ENCODE results near the gene SUCNR1.

SUCNR1 gene

DNA sequence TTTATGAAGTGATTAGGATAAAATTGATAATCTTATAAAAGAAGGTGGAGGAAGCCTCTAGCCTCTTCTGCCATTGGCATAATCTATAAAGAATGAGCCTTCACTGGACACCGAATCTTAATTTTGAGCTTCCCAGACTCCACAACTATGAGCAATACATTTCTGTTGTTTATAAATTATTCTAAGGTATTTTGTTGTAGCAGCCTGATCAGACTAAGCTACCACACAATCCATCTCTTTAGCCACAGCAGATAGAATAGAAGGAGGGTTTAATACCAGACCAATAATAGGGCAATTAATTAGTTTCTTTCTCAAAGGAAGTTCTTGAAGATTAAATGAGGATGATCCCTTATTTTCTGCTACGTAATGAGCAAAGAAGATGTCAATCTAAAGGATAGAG, 33.3 kb downstream of the SUCNR1 start:
- Histone ChIP-seq H3K27me3 (ENCODE audit: insufficient read depth, low read length) (no peaks in the 10 kb centered on the region), H3K4me1 (ENCODE audit: control insufficient read depth in 1 of 2, insufficient read depth in 2 of 2, low read length in 2 of 2) (peaks cover 2 to 4% of the 10 kb centered on the region in 2 experiments), H2BK120ac (ENCODE audit: insufficient read depth, low read length, poor library complexity) (no peak overlapping the region), H2AFZ (ENCODE audit: insufficient read depth, low read length, poor library complexity) (no peak overlapping the region), H2AK5ac (ENCODE audit: low read length) (no peak overlapping the region), H2BK12ac (ENCODE audit: low read length) (no peak overlapping the region), H3K4me3 (ENCODE audit: low read depth, low read length) (no peak overlapping the region), H3K4ac (ENCODE audit: low read depth, low read length) (no peak overlapping the region), H4K91ac (ENCODE audit: low read depth, low read length) (no peak overlapping the region), H4K8ac (ENCODE audit: low read depth, low read length) (no peak overlapping the region), H3K9me3 (ENCODE audit: insufficient read depth, low read depth, low read length) (no peaks in the 10 kb centered on the region), H3K18ac (ENCODE audit: low read length) (no peak overlapping the region), H3K79me1 (ENCODE audit: low read length) (no peaks in the 10 kb centered on the region), H3K9ac (ENCODE audit: low read length) (no peak overlapping the region), H3K36me3 (ENCODE audit: control insufficient read depth in 1 of 2, insufficient read depth in 2 of 2, low read length in 2 of 2) (no peaks in the 10 kb centered on the region), H3K14ac (ENCODE audit: low read length) (no peak overlapping the region), H2BK5ac (ENCODE audit: low read depth, low read length, poor library complexity) (no peak overlapping the region), H4K12ac (ENCODE audit: low read depth, low read length) (no peak overlapping the region), H3K23ac (ENCODE audit: low read length) (no peak overlapping the region), H3K4me2 (ENCODE audit: low read length) (no peak overlapping the region), H3K27ac (ENCODE audit: low read depth, low read length) (no peak overlapping the region), H3K79me2 (ENCODE audit: control insufficient read depth, insufficient read depth, low read length, poor library complexity) (no peaks in the 10 kb centered on the region)
- WGBS (ENCODE audit: extremely low coverage, insufficient coverage, insufficient read length), result no CpG with 5 or more reads among the region's 2 CpGs
- no peak for DNase-seq

DNA sequence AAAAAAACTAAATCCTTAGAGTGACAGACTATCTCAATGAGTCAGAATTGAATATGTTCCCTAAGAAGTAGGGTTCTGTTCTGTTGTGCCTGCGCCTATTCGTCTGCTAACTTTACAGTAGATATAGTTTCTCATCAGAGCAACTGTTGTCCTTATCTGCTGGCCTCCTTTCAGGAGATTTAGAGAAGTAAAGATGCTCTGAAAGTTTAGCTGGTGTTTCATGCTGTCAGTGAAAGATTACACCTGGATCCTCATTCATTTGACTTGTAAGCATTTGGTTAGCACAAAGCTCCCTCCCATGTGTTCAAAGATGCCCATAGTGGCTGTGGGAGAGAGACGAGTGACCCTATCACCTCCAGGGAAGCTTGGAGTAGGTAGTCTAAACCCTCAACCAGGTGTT, 35.0 kb downstream of the SUCNR1 start:
- Histone ChIP-seq H3K27ac (ENCODE audit: low read depth, low read length) (no peak overlapping the region), H3K4me2 (ENCODE audit: low read length) (no peak overlapping the region), H2BK5ac (ENCODE audit: low read depth, low read length, poor library complexity) (no peak overlapping the region), H3K36me3 (ENCODE audit: control insufficient read depth in 1 of 2, insufficient read depth in 2 of 2, low read length in 2 of 2) (no peaks in the 10 kb centered on the region), H4K8ac (ENCODE audit: low read depth, low read length) (no peak overlapping the region), H3K4me3 (ENCODE audit: low read depth, low read length) (no peak overlapping the region), H2AK5ac (ENCODE audit: low read length) (no peak overlapping the region), H3K9ac (ENCODE audit: low read length) (no peak overlapping the region), H2BK12ac (ENCODE audit: low read length) (no peak overlapping the region), H4K12ac (ENCODE audit: low read depth, low read length) (no peak overlapping the region), H3K79me1 (ENCODE audit: low read length) (no peaks in the 10 kb centered on the region), H3K27me3 (ENCODE audit: insufficient read depth, low read length) (no peaks in the 10 kb centered on the region), H3K14ac (ENCODE audit: low read length) (no peak overlapping the region), H3K4me1 (ENCODE audit: control insufficient read depth in 1 of 2, insufficient read depth in 2 of 2, low read length in 2 of 2) (peaks cover under 1 to 2% of the 10 kb centered on the region in 2 experiments), H2AFZ (ENCODE audit: insufficient read depth, low read length, poor library complexity) (no peak overlapping the region), H3K23ac (ENCODE audit: low read length) (no peak overlapping the region), H3K4ac (ENCODE audit: low read depth, low read length) (no peak overlapping the region), H3K18ac (ENCODE audit: low read length) (no peak overlapping the region), H2BK120ac (ENCODE audit: insufficient read depth, low read length, poor library complexity) (no peak overlapping the region), H4K91ac (ENCODE audit: low read depth, low read length) (no peak overlapping the region), H3K79me2 (ENCODE audit: control insufficient read depth, insufficient read depth, low read length, poor library complexity) (no peaks in the 10 kb centered on the region), H3K9me3 (ENCODE audit: insufficient read depth, low read depth, low read length) (no peaks in the 10 kb centered on the region)
- WGBS (ENCODE audit: extremely low coverage, insufficient coverage, insufficient read length), result no CpG with 5 or more reads among the region's 3 CpGs
- DNase-seq, result no peak

DNA sequence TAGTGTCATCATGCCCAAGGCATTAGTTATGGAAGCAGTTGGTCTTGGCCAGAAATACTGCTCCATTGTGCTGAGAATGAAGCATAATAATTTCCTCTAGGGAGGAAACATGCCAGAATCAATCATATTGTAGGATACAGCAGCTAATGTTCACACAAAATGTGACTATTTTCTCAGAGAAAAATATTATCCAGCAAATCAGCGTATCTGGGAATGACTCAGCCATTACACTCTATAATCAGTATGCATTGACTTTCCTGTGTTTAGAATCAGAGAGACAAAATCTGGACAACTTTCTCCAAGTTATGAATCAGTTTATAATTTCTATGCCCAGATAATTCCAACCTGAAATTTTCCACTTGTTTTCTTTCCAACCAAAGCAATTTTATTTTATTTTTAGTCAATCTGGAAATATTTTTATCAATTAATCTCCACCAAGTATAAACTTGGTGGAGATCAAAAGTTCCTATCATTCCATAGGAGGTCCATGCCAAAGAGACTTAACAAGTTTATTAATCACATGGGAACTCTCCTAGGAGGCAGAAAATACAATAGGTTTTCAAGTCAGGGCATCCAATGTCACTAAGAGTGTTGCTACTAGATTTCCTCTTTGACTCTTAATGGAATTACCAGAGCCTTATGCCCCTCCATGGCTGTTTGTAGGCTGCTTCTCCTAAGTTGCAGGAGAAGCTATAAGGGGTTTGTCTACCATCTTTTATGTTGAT, 36.4 kb downstream of the SUCNR1 start:
- no peaks in the 10 kb centered on the region for H3K4me1 ChIP-seq (ENCODE audit: control insufficient read depth in 1 of 2, insufficient read depth in 2 of 2, low read length in 2 of 2)
- H3K23ac ChIP-seq (ENCODE audit: low read length), result no peak overlapping the region
- no peak overlapping the region for H4K8ac ChIP-seq (ENCODE audit: low read depth, low read length)
- H3K79me1 ChIP-seq (ENCODE audit: low read length), result no peaks in the 10 kb centered on the region
- no peak overlapping the region for H3K14ac ChIP-seq (ENCODE audit: low read length)
- DNase-seq, result no peak
- no peak overlapping the region for H3K4ac ChIP-seq (ENCODE audit: low read depth, low read length)
- H2AK5ac ChIP-seq (ENCODE audit: low read length), result no peak overlapping the region
- H3K9ac ChIP-seq (ENCODE audit: low read length), result no peak overlapping the region
- no peak overlapping the region for H2AFZ ChIP-seq (ENCODE audit: insufficient read depth, low read length, poor library complexity)
- H3K18ac ChIP-seq (ENCODE audit: low read length), result no peak overlapping the region
- no peak overlapping the region for H2BK5ac ChIP-seq (ENCODE audit: low read depth, low read length, poor library complexity)
- no CpG with 5 or more reads among the region's 1 CpG for WGBS (ENCODE audit: extremely low coverage, insufficient coverage, insufficient read length)
- H2BK12ac ChIP-seq (ENCODE audit: low read length), result no peak overlapping the region
- H2BK120ac ChIP-seq (ENCODE audit: insufficient read depth, low read length, poor library complexity), result no peak overlapping the region
- H3K4me3 ChIP-seq (ENCODE audit: low read depth, low read length), result no peak overlapping the region
- no peaks in the 10 kb centered on the region for H3K36me3 ChIP-seq (ENCODE audit: control insufficient read depth in 1 of 2, insufficient read depth in 2 of 2, low read length in 2 of 2)
- H4K91ac ChIP-seq (ENCODE audit: low read depth, low read length), result no peak overlapping the region
- no peaks in the 10 kb centered on the region for H3K79me2 ChIP-seq (ENCODE audit: control insufficient read depth, insufficient read depth, low read length, poor library complexity)
- no peak overlapping the region for H3K27ac ChIP-seq (ENCODE audit: low read depth, low read length)
- H3K9me3 ChIP-seq (ENCODE audit: insufficient read depth, low read depth, low read length), result no peaks in the 10 kb centered on the region
- no peaks in the 10 kb centered on the region for H3K27me3 ChIP-seq (ENCODE audit: insufficient read depth, low read length)
- H4K12ac ChIP-seq (ENCODE audit: low read depth, low read length), result no peak overlapping the region
- no peak overlapping the region for H3K4me2 ChIP-seq (ENCODE audit: low read length)

DNA sequence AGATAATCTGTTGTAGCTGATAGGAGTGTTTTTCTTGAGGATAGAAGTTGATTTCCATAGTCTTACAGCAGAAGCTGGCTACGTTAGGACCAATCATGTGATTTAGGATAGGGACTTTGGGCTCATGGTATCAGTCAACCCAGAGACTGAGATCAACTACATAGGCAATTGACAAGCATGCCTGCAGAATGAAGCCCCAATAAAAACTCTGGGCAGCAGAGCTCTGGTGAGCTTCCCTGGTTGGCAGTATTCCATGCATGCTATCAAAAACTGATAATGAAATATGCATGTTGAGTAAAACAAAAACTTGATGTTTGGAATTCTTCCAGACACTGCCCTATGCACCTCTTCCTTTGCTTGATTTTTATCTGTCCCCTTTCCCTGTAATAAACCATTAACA, 38.0 kb downstream of the SUCNR1 start:
- Histone ChIP-seq H4K91ac (ENCODE audit: low read depth, low read length) (no peak overlapping the region), H2BK120ac (ENCODE audit: insufficient read depth, low read length, poor library complexity) (no peak overlapping the region), H3K23ac (ENCODE audit: low read length) (no peak overlapping the region), H3K4ac (ENCODE audit: low read depth, low read length) (no peak overlapping the region), H2BK5ac (ENCODE audit: low read depth, low read length, poor library complexity) (no peak overlapping the region), H3K14ac (ENCODE audit: low read length) (no peak overlapping the region), H3K4me3 (ENCODE audit: low read depth, low read length) (no peak overlapping the region), H3K79me2 (ENCODE audit: control insufficient read depth, insufficient read depth, low read length, poor library complexity) (no peaks in the 10 kb centered on the region), H3K27ac (ENCODE audit: low read depth, low read length) (no peak overlapping the region), H3K9me3 (ENCODE audit: insufficient read depth, low read depth, low read length) (no peaks in the 10 kb centered on the region), H4K8ac (ENCODE audit: low read depth, low read length) (no peak overlapping the region), H3K79me1 (ENCODE audit: low read length) (no peaks in the 10 kb centered on the region), H2AFZ (ENCODE audit: insufficient read depth, low read length, poor library complexity) (no peak overlapping the region), H3K27me3 (ENCODE audit: insufficient read depth, low read length) (no peaks in the 10 kb centered on the region), H3K36me3 (ENCODE audit: control insufficient read depth in 1 of 2, insufficient read depth in 2 of 2, low read length in 2 of 2) (no peaks in the 10 kb centered on the region), H3K9ac (ENCODE audit: low read length) (no peak overlapping the region), H3K4me1 (ENCODE audit: control insufficient read depth in 1 of 2, insufficient read depth in 2 of 2, low read length in 2 of 2) (no peaks in the 10 kb centered on the region), H2BK12ac (ENCODE audit: low read length) (no peak overlapping the region), H2AK5ac (ENCODE audit: low read length) (no peak overlapping the region), H4K12ac (ENCODE audit: low read depth, low read length) (no peak overlapping the region), H3K18ac (ENCODE audit: low read length) (no peak overlapping the region), H3K4me2 (ENCODE audit: low read length) (no peak overlapping the region)
- DNase-seq, result no peak
- WGBS (ENCODE audit: extremely low coverage, insufficient coverage, insufficient read length), result no CpG with 5 or more reads among the region's 1 CpG

Data from trophoblast cell (in vitro differentiated cells and primary cell).